VCaP (cell line): ENCODE data around the gene PTGFRN.

Experiments
- H3K27ac ChIP-seq: fragments of 450-650 bp; 2 replicates; pipeline ENCODE4 v1.5.1; 2017
- TF ChIP-seq, protein P1 (sequence below): fragments of 450-650 bp; conservative IDR thresholded peaks from 2 replicates; pipeline ENCODE4 v1.5.1; 2017; ENCODE audit warnings: mild to moderate bottlenecking, moderate library complexity

Gene PTGFRN

GRCh38 chr1:116880917-116881316, 28.8 kb upstream of the PTGFRN start:
- TF ChIP-seq, protein P1, sequence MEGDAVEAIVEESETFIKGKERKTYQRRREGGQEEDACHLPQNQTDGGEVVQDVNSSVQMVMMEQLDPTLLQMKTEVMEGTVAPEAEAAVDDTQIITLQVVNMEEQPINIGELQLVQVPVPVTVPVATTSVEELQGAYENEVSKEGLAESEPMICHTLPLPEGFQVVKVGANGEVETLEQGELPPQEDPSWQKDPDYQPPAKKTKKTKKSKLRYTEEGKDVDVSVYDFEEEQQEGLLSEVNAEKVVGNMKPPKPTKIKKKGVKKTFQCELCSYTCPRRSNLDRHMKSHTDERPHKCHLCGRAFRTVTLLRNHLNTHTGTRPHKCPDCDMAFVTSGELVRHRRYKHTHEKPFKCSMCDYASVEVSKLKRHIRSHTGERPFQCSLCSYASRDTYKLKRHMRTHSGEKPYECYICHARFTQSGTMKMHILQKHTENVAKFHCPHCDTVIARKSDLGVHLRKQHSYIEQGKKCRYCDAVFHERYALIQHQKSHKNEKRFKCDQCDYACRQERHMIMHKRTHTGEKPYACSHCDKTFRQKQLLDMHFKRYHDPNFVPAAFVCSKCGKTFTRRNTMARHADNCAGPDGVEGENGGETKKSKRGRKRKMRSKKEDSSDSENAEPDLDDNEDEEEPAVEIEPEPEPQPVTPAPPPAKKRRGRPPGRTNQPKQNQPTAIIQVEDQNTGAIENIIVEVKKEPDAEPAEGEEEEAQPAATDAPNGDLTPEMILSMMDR = no peak
- H3K27ac ChIP-seq = no peak overlapping the region

GRCh38 chr1:116881879-116882520, 27.7 kb upstream of the PTGFRN start:
- TF ChIP-seq, protein P1 = no peak; the same call in 1 of the 2 replicates
- no peak overlapping the region for H3K27ac ChIP-seq

DNA sequence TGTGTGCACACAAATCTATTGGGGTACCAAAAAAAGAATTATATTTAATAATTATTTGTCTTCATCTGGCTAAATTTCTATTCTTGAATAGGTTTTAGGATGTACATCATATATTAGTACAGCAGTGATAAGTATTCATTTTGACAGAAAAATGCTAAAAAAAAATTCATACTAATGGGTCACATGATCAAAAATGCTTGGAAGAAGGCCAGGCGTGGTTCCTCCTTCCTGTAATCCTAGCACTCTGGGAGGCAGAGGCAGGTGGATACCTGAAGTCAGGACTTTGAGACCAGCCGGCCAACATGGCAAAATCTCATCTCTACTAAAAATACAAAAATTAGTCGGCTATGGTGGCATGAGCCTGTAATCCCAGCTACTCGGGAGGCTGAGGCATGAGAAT, 26.9 kb upstream of the PTGFRN start:
- no peak overlapping the region for H3K27ac ChIP-seq
- TF ChIP-seq, protein P1 = no peak

DNA sequence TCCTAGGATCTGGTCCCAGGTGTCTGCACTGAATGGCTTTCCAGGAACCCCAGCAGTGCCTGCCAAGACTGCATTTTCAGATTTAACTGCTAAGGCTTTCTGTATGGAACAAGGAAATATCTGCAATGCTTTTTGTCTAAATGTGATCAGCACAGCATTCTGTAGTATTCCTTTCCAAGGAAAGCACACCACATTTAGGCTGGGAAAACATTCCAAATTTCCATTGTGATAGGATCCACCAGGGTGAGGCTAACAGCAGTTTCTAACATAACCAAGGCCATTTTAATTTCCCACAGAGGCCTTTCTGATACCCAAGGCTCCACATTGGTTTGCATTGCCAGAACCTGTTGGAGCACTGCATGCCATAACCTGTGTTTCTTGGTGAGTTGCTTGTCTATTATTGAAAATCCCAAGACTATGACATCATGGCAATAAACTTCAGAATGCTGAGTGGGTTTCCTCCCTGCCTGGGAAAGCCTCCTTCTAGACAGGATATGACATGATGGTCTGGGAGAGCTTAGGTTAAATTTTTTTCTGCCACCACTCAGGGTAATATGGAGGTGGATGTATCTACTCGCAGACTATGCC, 23.3 kb upstream of the PTGFRN start:
- TF ChIP-seq, protein P1 = no peak
- H3K27ac ChIP-seq = no peak overlapping the region

GRCh38 chr1:116887212-116887611, 22.5 kb upstream of the PTGFRN start:
- no peak overlapping the region for H3K27ac ChIP-seq
- TF ChIP-seq, protein P1 = no peak

- TF ChIP-seq, protein P1 = no peak
- H3K27ac ChIP-seq = no peak overlapping the region
Measured at GRCh38 chr1:116889380-116889779, 20.3 kb upstream of the PTGFRN start.

- H3K27ac ChIP-seq = no peak overlapping the region
- TF ChIP-seq, protein P1 = no peak
Measured at GRCh38 chr1:116891396-116892079, 18.2 kb upstream of the PTGFRN start.
